SK-N-SH (cell line): ENCODE measurements around the gene FBXO17.

Experiments
- CTCF ChIP-seq: fragments of 200-600 bp; sonication (generic); IDR thresholded peaks from 2 replicates; pipeline ENCODE4 v1.6.1; 2017; ENCODE audit warnings: antibody characterized with exemption, mild to moderate bottlenecking, moderate library complexity
- EP300 ChIP-seq, 2 experiments: IDR thresholded peaks; 2 replicates each; pipeline versions ENCODE4 v1.4.0 to v1.6.1; 2012; ENCODE audit warnings: borderline replicate concordance in 1 of 2, low read depth in 1 of 2, low read length in 1 of 2
- NRF1 ChIP-seq: IDR thresholded peaks from 2 replicates; pipeline ENCODE4 v1.6.1; 2012; ENCODE audit warnings: low read depth, mild to moderate bottlenecking, low read length
- POLR2AphosphoS5 ChIP-seq: IDR thresholded peaks from 2 replicates; pipeline ENCODE4 v1.6.1; 2012; ENCODE audit warnings: low read depth, low read length
- RCOR1 ChIP-seq: fragments of 150-350 bp; IDR thresholded peaks from 2 replicates; pipeline ENCODE4 v1.6.1; 2017; ENCODE audit warnings: antibody characterized with exemption, low read length
- RXRA ChIP-seq: IDR thresholded peaks from 2 replicates; pipeline ENCODE4 v1.4.0; 2012; ENCODE audit warnings: low read depth, mild to moderate bottlenecking, borderline replicate concordance

DNA sequence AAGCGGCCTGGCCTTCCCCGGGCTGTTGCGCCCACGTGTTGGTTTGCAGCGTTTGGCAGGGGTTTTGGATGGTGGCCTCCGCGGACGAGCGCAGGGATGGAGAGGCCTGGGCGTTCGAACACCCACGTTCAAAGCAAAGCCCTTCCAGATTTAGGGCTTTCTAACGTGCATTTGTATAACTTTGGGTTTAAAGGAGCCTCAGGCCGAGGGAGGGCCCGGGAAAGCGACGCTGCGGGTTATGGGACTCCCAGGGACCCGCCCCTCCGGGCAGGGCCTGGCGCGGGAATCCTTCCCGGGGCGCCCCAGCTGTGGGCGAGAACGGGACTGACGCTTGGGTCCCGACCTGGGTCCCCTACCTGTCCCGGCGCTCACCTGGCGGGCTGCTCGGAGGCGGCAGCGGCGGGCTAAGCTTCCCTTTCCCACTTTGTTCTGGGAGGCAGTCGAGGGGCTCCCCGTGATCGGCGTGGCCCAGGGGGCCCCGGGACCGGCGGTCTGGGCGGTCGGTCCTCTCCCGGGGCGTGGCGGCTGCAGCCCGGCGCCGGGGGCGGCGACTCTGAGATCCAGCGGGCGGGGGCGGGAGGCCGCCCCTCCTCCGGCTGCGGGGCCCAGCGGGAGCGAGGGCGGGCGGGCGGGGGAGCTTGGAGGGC is at the start of gene FBXO17:
- no peak for TF ChIP-seq RXRA
- no peak for TF ChIP-seq EP300 (IDR thresholded peaks at IDR 0.05; ENCODE audit: borderline replicate concordance in 1 of 2, low read depth in 1 of 2, low read length in 1 of 2)
- TF ChIP-seq CTCF: no peak
- no peak for TF ChIP-seq NRF1
- peak; percentile 24; the same call in 1 of the 2 replicates for TF ChIP-seq POLR2AphosphoS5
- TF ChIP-seq RCOR1: no peak
